HT1080 (cell line): ENCODE results near the gene GABRB2. TPM values are rescaled to one million over a fixed set of nuclear protein-coding genes. Genes with fewer than 3 reads are reported as not detected.

Source experiments
- DNase-seq: peaks from one replicate; pipeline ENCODE4 v3.0.0-alpha.2; 2015; ENCODE audit warnings: low read depth
- total RNA-seq: library from RNA; depleted of rRNA; stranded (reverse); fragments of >200 nt; shearing (Covaris generic); gene quantifications from 2 replicates; pipeline ENCODE4 v1.2.3, GENCODE V29; 2014

The GABRB2 gene
- total RNA-seq, 1 experiment from 2014 or later, result 0.47 TPM

DNA sequence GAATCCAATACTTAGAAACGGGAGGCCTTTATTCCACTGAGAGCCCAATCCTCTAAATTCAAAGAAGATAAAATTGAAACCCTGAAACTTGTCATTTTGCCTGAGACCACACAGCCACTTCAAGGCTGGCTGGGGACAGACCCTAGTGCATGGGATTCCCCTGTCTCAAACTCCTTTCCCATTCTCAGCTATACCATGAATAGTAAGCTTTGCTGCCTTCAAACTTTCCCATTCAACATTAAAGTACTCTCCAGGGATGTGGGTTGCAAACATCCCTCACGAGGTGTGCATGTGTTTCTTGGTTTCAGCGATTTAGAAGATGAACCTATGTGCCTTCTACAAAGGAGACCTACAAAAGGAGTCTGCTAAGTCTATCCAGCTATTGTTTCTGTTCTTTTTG lies 64.6 kb downstream of the GABRB2 start:
- DNase-seq, result no peak

DNA sequence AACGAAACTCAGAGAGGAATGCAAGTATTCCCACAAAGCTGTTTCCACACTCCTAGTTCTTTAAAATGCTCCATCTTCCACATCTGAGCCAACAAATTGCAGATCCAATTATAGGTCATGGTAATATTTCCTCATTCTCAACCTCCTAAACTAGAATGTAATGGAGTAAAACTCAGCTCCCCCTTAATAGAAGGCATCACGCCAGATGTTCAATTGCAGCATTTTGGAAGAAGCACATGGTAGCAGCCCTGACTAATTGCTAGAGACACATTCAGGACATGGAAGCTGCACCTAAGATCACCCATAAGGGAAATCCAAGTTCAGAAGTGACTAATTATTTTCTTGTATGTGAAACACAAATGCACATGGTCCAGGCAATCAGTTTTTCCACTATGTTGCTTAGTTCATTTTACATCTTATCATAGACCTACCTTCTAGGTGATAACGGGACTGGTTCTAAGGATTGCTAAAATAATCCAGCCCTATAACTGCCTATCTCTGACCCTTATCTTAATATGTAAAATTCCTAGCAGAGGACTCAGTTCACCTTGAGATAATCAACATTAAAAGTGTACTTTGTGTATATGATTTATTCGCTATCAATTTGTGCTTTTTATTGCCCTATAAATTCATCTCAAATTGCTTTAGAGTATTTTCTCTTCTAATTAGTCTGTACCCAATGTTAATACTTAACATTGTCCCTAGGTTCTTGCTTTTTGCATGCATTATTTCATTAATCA lies 75.1 kb downstream of the GABRB2 start:
- DNase-seq, result no peak

DNA sequence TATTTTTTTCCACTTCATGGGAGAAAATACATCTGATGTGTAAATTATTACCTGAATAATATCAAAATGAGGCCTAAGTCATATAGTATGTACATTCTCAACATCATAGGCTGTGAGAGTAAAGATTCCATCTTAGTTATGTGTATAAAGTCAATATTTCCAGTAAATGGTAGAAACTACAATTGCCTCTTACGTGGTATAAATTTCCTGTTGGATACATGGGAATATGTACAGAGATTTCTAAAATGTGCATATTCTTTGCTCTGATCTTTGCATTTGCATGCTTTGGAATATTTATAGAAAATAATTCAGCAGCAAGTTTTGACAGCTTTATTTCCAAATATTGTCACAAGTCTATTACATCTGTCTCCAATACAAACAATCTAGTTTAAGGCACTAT lies 78.8 kb downstream of the GABRB2 start:
- DNase-seq, result no peak

DNA sequence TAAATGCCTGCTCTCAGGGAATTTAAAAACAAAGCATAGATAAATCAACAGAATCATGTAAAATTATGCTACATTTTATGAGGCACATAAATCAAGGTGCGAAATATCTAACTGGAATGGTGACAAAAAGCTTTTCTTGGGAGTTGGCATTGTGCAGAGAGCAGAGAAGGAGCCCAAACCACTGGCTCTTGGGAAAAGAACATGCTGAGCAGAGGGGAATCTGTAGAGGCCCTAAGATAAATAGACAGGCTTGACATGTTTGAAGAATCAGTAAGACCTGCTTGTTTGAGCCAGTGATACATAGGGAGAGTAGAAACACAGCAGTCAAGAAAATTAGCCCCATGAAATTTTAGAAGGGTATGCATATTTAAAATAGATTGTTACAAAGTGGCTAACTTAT lies 85.8 kb downstream of the GABRB2 start:
- DNase-seq, result no peak

DNA sequence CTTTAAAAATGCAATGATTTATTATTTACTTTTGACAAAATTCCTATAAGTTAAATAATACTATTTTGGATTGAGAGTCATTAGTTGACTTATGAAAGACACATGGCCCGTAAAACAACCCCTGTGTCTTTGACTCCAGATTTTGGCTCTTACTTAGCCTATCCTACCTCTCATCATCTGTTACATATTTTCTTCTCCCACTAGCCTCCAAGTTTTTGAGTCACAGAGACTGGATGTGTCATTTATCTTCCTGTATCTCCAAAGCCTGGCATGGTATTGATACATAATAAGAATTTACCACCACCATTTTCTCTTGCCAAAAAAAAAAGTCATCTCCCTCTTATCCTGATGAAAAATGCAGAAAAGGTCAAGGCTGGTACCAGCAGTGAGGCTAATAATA lies 99.9 kb downstream of the GABRB2 start:
- DNase-seq, result no peak

DNA sequence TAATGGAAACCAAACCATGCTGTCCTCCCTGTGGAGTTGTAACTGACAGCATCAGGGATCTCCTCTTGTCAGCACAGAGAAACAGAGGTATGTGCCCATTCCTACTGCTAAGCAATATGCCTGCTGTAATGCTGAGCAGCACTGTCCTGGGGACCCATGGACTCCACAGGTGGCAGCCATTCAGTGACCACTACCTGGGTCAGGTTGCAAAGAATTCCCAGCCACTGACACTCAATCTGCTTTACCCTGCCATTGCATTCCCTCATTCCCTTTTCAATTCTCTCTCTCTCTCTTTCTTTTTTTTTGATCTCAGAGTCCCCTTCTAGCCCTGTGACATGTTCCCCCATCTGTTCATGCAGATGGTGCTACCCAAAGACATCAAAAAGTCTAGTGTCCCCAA lies 104.1 kb downstream of the GABRB2 start:
- DNase-seq, result no peak

DNA sequence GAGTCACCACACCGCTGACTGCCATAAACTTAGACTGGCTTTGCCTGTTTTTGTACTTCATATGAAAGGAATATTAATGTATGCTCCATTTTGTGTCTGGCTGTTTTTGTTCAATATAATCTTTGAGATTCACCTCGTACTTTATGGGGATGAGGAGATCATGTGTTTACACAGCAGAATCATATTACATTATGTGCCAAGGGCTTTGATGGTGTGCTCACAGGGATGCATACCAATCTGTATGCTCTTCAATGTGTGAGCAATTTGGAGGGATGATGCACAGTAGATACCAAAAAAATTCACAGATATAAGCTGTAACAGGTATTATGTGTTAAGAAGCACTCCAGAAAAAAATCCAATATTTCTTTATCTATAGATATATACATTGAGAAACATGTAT lies 113.7 kb downstream of the GABRB2 start:
- DNase-seq, result no peak

DNA sequence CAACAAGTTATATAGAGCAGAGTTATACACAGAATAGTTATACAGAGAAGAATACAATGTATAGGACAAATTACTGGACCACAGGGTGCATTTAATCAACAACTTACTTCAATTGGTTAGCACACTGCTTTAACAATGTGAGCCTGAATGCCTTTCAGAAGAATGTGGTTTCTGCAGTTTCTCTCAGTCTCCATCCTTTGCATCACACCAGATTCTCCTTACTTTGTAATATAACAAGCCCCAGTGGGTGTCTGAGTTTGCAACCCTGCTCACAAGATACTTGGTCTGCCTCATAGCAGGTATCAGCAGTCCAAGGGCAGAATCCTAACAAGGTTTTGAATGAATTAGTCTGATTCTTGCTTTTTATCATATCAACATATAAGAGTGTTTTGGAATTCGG lies 114.6 kb downstream of the GABRB2 start:
- no peak for DNase-seq

DNA sequence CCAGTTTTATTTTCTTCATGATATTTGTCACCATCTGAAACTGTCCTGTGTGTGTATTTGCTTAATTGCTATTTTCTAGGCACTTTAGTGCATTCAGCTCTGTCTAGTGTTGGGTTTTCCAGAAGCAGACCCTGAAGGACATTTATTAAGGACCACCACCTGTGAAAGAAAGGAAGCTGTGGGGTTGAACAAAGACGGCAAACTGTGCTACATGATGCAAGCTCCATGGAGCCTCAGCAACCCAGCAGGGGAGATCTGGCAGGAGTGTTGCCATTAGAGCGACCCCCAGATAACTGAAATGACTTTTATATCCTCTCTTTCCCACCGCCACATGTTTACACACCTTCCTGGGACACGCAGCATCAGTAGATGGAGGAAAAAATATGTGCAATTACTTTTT lies 125.5 kb downstream of the GABRB2 start:
- no peak for DNase-seq

DNA sequence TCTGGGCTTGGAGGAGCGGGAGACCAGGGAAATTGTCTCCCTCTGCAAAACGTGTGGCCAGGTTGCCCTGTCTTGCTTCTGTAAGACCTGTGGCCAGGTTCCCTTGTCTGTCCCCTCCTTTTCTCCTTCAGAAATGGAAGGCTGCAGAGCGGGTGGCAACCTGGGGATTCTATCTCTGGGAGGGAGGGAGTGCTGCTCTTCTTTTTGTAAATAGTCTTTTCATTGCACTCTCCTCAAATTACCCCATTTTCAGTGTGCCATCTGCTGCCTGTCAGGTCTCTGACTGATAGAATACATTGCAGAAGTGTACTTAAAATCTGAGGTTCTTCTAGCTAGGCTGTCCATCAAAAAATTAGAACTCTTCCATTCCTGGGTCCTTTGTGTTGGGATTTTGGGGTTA lies 126.0 kb downstream of the GABRB2 start:
- no peak for DNase-seq

DNA sequence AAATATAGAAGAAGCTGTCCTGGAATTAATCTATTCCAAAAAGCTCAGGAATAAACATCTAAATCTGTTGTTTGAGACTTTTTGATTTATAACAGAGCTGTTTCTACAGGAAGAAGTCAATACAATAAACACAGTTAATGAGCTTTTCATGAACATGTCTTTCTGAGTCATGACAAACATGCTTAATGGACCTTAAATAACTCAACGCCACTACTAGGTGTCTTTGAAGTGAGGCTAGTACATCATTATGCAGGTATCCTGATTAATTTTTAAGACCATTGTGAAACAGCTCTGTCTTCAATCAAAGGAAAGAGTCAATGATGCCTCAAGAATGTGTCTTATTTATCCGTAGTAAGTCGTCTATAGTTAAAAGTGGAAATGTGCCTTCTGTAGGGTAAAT lies 131.6 kb downstream of the GABRB2 start:
- DNase-seq, result no peak

DNA sequence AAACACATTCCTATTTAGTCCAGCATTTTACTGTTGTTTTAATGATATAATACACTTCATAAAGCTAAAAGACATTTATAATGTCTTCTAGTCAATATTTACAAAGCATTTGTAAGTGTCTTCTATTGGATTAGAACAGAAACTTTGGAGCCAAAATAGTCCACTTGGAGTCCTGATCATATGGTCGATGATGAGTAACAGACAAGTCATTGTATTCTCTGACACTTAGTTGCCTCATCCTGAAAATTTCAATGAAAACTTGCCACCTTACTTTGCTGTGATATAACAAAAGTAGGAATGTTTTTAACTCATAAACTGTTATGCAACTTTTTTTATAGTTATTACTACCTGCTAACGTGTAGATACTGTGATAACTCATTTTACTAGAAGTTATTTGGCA lies 132.5 kb downstream of the GABRB2 start:
- DNase-seq, result no peak

DNA sequence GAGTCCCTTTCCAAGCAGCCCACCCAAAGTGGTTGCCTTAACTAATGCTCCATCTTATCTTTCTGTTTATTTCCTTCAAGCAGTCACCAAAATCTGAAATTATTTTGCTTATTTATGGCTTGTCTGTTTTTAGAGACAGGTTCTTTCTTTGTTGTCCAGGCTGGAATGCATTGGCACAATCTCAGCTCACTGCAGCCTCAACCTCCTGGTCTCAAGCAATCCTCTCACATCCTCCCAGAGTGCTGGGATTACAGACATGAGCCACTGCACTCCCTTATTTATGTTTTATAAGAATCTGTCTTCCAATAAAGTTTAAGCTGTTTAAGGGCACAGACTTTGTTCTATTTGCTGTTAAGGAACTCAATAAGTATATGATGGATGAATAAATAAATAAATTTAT lies 133.7 kb downstream of the GABRB2 start:
- DNase-seq, result no peak

DNA sequence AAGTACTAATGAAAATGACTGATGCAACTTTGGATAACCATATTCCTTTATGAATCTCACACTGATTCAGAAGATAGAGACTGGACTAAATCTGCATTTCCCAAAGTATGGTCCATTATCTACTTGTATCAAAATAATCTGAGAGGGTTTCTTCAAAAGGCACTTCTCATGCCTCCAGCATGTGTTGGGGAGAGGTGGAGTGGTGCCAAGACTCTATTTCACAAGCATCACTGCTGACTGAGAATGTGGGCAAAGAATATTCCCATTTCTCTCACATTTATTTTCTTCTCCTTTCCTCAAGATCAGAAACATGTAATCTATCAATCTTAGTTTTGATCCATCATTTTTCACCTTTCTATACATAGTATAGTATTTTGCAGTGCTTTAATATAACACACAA lies 135.4 kb downstream of the GABRB2 start:
- no peak for DNase-seq

DNA sequence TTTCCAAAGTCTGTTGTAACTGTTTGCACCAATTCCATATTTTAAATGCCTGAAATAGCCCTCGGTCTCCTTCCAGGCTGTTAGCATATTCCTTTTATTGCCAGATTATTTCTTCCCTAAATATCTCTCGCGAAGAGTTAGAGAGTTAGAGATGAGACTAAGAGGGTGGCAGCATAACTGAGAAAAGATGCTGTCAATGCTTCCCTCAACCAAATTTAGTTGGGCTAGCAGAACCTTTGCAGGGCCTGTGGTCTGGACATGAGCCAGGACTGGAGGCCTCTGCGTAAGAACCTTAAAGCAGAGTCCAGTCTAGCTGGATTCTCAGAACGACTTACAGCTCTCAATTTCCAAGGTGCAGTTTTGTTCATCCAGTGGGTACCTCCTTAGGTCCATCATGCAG lies 135.9 kb downstream of the GABRB2 start:
- DNase-seq, result no peak

DNA sequence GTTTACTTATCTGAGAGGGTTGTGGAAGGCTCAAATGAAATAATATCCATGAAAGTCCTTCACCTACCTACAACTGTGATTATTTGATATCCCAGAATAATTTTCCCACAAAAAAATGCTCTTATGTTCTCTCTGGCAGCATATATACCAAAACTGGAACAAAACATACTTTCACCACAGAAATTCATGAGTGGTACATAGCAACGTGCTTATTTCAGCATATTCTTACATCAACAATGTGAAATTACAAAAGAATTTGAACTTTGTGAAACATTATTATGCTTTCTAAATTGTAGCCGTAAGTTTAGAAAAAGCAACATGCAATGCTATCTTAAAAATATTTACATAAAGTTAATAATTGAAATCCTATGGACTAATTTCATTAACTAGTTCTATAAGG lies 137.1 kb downstream of the GABRB2 start:
- no peak for DNase-seq

DNA sequence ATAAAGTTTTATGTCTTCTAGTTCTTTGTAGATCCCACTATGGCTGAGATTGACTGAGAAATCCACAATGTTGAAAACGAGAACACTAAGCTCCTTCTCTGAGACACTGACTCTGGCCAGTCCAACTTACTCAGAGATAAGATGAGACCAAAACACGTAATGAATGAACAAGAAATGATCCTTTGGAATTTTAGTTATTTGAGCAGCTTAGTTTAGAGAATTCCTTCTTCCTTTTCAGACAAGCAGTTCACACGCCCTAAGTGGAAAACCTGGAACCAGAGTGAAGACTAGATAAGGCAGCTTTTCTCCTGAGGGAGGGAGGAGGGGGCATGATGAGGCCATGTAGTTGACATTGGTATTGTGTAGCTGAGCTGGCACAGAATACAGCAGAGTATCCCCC lies 139.6 kb downstream of the GABRB2 start:
- DNase-seq, result no peak

DNA sequence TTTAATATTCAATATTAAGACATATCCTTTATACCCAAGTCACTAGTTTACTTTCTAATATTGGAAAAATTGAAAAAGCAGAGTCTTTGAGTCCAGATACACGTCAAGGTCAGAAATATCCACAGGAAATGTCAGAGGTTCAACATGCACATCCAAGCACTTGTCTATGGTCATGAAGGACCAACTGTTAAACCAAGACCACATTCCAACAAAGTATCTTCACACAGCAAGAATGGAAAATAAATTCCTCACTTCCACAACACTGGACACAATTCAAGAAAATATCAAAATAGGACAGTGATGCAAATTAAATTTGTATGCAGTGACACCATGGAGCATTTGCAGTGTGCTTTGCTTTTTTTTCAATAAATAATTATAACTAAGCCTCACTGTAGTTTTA lies 142.5 kb downstream of the GABRB2 start:
- DNase-seq, result no peak

DNA sequence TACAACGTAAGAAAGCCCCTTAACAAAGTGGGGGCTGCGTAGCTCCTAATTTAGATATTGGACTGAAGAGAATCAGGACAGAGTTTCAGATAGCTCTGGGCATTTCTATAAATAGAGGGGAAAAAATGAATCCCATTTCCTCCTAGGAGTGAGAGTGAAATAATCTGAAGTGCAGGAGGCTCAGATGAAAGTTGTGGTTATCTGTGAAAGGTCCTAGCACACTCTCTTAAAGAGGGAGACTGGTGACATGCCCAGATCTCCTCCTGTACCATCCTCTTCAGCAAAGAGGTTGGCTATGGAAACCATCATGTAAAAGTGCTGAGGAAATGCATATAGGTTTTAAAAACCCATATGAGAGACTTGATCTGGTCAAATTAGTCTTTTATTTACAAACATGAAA lies 143.4 kb downstream of the GABRB2 start:
- DNase-seq, result no peak

DNA sequence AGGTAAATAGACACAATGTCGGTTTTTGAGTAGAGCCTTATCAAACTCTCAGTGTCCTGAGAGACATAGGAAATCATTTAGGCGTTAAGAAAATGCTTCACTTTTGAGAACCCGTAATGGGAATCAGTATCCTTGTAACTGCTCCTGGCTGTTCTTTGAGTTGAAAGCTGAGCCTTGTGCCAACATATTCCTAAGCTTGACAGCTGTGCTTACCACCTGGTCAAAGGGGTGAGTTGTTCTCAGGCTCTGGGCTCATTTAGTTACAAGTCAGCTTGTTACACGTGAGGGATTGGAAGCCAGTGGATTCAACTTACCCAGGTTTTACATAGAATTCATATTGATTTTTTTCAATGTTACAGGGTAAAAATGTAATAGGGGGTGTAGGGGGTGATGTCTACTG lies 145.9 kb downstream of the GABRB2 start:
- no peak for DNase-seq

DNA sequence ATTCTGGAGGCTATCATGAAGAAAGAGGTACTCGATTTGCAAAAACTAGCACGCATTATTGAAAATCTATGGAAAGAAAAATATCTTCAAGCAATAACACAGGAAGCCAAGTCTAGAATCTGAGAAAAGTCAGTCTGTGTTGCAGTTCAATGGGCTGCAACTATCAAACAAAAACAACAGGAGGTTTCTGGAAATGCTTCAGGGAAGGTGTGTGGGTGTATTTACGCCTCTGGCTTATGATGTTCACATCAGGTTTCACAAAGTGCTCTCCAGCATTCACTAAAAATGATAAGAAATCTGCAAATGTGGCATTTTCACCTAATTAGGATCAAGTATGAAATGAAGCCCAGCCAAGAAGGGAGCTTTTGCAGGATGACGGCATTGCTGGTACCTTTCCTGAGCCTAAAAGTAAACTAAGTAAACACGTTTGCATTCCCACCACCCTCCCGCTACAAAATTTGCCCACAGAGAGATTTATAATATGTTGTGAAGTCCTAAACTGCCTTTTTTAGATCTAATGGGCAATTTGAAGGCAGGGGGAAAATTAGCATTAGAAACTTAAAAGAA lies 146.4 kb downstream of the GABRB2 start:
- DNase-seq, result no peak

DNA sequence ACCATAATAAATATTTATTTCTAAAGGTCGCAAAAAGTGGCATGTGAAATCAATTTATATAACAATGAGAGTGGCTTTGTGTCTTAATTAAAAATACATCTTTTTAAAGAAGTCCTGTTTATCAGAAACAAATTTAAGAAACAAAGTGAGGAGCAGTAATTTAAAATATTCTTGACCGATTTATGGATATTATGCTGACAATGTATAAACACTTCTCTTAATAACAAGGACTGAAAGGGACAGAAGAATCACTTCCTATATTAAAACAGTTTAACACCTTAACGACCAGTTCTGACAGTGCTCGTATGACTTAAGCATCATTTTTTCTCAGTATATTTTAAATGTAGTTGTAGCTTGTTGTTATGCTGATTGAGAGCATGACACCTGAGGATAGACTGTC lies 149.1 kb downstream of the GABRB2 start:
- DNase-seq, result no peak

DNA sequence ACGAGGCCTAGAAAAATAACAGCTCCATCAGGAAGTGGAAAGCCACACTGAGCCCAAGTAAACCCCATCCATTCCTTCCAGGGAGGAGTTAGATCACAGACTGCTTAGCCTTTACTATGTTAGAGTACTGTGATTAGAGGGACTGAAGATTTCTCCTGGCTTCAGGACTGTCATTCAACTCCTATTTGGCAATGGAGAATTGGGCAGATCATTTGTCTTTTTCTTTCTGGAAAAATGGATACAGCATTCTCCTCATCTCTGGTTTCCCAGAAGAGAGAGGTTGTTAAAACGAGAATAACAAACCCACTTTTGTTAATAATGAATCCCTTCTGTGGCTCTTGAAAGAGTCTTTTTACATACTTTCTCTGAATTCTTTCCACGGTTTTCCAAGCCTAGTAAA lies 150.4 kb downstream of the GABRB2 start:
- no peak for DNase-seq

DNA sequence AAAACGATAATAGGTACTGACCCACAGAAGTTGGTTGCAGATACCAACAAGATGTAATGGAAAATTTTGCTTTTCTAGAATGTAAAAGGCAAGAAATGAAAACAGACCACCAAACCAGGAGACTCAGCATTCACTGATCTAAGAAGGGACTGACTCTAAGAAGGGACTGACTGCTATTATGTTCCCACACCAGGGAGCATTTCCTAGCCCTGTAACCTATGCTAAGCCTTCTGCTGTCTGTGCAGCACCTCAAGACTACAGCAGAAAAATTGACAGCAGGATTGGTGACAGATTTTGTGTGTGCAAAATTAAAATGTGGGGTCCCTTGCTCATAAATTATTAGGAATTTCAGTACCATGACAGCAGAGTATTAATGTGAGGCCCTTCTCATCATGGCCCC lies 154.8 kb downstream of the GABRB2 start:
- DNase-seq, result no peak
